MM.1S (cell line): ENCODE measurements around the gene GH1.
"Not testable (repeated sequence)": the region's sequence is repeated elsewhere in the genome, so short reads cannot be mapped to it uniquely, and the experiment has no call there.

Experiments used
- DNase-seq: peaks from one replicate; pipeline ENCODE4 v3.0.0-alpha.2; 2015
- H2AFZ ChIP-seq: fragments of 300-600 bp; sonication (generic); 2 replicates; pipeline ENCODE4 v1.6.0; 2016; ENCODE audit warnings: antibody characterized with exemption, low read length
- H3F3A ChIP-seq: fragments of 300-600 bp; sonication (generic); 2 replicates; pipeline ENCODE4 v1.6.1; 2016; ENCODE audit warnings: mild to moderate bottlenecking, antibody characterized with exemption, low read length, moderate library complexity, mixed read lengths; ENCODE audit not compliant: insufficient read depth
- H3K27ac ChIP-seq: fragments of 300-600 bp; sonication (generic); 2 replicates; pipeline ENCODE4 v1.5.1; 2016; ENCODE audit warnings: mild to moderate bottlenecking, low read length
- H3K27me3 ChIP-seq: fragments of 300-600 bp; sonication (generic); replicated peaks from 2 replicates; pipeline ENCODE4 v1.6.0; 2016; ENCODE audit warnings: low read length; ENCODE audit not compliant: insufficient read depth
- H3K36me3 ChIP-seq: fragments of 300-600 bp; sonication (generic); replicated peaks from 2 replicates; pipeline ENCODE4 v1.6.1; 2016; ENCODE audit warnings: mild to moderate bottlenecking, low read length, mixed read lengths; ENCODE audit not compliant: insufficient read depth
- H3K4me1 ChIP-seq: fragments of 300-600 bp; sonication (generic); 2 replicates; pipeline ENCODE4 v1.6.1; 2016; ENCODE audit warnings: low read length, mixed read lengths
- H3K4me2 ChIP-seq: fragments of 300-600 bp; sonication (generic); 2 replicates; pipeline ENCODE4 v1.6.0; 2016; ENCODE audit warnings: low read depth, low read length
- H3K4me3 ChIP-seq: fragments of 300-600 bp; sonication (generic); 2 replicates; pipeline ENCODE4 v1.5.1; 2016; ENCODE audit warnings: low read length, mixed read lengths
- H3K79me2 ChIP-seq: fragments of 300-600 bp; sonication (generic); 2 replicates; pipeline ENCODE4 v1.6.1; 2016; ENCODE audit warnings: mixed run types, low read length, mixed read lengths
- H3K9ac ChIP-seq: fragments of 300-600 bp; sonication (generic); 2 replicates; pipeline ENCODE4 v1.6.1; 2016; ENCODE audit warnings: low read length, mixed read lengths
- H3K9me2 ChIP-seq: fragments of 300-600 bp; sonication (generic); replicated peaks from 2 replicates; pipeline ENCODE4 v1.6.1; 2016; ENCODE audit warnings: mild to moderate bottlenecking, low read length, mixed read lengths; ENCODE audit not compliant: insufficient read depth
- H3K9me3 ChIP-seq: fragments of 300-600 bp; sonication (generic); replicated peaks from 2 replicates; pipeline ENCODE4 v1.6.1; 2016; ENCODE audit warnings: mild to moderate bottlenecking, low read length, mixed read lengths; ENCODE audit not compliant: insufficient read depth
- H4K20me1 ChIP-seq: fragments of 300-600 bp; sonication (generic); 2 replicates; pipeline ENCODE4 v1.6.1; 2016; ENCODE audit warnings: mild to moderate bottlenecking, low read length, moderate library complexity, mixed read lengths; ENCODE audit not compliant: insufficient read depth
- EZH2 ChIP-seq: fragments of 300-600 bp; sonication (generic); optimal IDR thresholded peaks from 2 replicates; pipeline ENCODE3; 2017; ENCODE audit warnings: low read depth, mild to moderate bottlenecking, antibody characterized with exemption, low read length, mixed read lengths
- EZH2phosphoT487 ChIP-seq: fragments of 300-600 bp; sonication (generic); IDR thresholded peaks from 2 replicates; pipeline ENCODE4 v1.6.1; 2018; ENCODE audit warnings: antibody characterized with exemption, low read length
- TF ChIP-seq, protein P1 (sequence below): fragments of 300-600 bp; sonication (generic); IDR thresholded peaks from 2 replicates; pipeline ENCODE4 v1.5.1; 2016; ENCODE audit warnings: antibody characterized with exemption, low read length, mixed read lengths

The GH1 gene

DNA sequence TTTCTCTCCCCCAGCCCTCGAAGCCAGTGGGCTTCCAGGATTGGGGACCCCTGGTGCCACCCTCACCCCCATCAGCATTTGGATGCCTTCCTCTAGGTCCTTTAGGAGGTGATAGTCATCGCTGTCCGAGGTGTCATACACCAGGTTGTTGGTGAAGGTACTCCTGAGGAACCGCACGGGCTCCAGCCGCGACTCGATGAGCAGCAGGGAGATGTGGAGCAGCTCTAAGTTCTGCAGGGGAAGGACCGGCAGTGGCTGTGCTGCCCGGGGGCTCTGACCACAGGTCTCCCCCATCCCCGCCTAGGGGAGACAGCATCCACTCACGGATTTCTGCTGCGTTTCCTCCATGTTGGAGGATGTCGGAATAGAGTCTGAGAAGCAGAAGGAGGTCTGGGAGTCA is 8.5 kb downstream of the GH1 start:
- H3F3A ChIP-seq: no peaks in the 10 kb centered on the region
- DNase-seq: no peak
- TF ChIP-seq EZH2 (no peak), EZH2phosphoT487 (no peak)
- TF ChIP-seq, protein P1, sequence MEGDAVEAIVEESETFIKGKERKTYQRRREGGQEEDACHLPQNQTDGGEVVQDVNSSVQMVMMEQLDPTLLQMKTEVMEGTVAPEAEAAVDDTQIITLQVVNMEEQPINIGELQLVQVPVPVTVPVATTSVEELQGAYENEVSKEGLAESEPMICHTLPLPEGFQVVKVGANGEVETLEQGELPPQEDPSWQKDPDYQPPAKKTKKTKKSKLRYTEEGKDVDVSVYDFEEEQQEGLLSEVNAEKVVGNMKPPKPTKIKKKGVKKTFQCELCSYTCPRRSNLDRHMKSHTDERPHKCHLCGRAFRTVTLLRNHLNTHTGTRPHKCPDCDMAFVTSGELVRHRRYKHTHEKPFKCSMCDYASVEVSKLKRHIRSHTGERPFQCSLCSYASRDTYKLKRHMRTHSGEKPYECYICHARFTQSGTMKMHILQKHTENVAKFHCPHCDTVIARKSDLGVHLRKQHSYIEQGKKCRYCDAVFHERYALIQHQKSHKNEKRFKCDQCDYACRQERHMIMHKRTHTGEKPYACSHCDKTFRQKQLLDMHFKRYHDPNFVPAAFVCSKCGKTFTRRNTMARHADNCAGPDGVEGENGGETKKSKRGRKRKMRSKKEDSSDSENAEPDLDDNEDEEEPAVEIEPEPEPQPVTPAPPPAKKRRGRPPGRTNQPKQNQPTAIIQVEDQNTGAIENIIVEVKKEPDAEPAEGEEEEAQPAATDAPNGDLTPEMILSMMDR: no peak

DNA sequence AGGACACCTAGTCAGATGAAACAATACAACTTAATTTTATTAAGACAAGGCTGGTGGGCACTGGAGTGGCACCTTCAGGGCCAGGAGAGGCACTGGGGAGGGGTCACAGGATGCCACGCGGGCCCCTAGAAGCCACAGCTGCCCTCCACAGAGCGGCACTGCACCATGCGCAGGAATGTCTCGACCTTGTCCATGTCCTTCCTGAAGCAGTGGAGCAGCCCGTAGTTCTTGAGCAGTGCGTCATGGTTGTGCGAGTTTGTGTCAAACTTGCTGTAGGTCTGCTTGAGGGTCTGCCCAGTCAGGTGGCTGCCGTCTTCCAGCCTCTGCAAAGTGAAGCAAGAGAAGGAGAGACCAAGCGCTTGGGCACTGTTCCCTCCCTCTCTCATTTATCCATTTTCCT is 9.1 kb downstream of the GH1 start:
- not testable (repeated sequence) for H3K27ac ChIP-seq, H3K4me2 ChIP-seq, H3K27me3 ChIP-seq, H3K4me1 ChIP-seq, H3F3A ChIP-seq, DNase-seq, H3K4me3 ChIP-seq, H3K36me3 ChIP-seq, H3K9me3 ChIP-seq, H3K79me2 ChIP-seq, H3K9ac ChIP-seq, H2AFZ ChIP-seq, H4K20me1 ChIP-seq, H3K9me2 ChIP-seq

More for the DNA sequence above, 8.5 kb downstream of the GH1 start:
- Histone ChIP-seq H3K9me2 (no peaks in the 10 kb centered on the region), H4K20me1 (no peaks in the 10 kb centered on the region), H3K4me1 (no peaks in the 10 kb centered on the region), H3K27ac (no peak overlapping the region), H3K4me3 (no peak overlapping the region), H3K9ac (no peak overlapping the region), H2AFZ (no peak overlapping the region), H3K36me3 (no peaks in the 10 kb centered on the region), H3K79me2 (no peaks in the 10 kb centered on the region), H3K27me3 (no peaks in the 10 kb centered on the region; the same call in 1 of the 2 replicates), H3K9me3 (no peaks in the 10 kb centered on the region), H3K4me2 (no peak overlapping the region)

DNA sequence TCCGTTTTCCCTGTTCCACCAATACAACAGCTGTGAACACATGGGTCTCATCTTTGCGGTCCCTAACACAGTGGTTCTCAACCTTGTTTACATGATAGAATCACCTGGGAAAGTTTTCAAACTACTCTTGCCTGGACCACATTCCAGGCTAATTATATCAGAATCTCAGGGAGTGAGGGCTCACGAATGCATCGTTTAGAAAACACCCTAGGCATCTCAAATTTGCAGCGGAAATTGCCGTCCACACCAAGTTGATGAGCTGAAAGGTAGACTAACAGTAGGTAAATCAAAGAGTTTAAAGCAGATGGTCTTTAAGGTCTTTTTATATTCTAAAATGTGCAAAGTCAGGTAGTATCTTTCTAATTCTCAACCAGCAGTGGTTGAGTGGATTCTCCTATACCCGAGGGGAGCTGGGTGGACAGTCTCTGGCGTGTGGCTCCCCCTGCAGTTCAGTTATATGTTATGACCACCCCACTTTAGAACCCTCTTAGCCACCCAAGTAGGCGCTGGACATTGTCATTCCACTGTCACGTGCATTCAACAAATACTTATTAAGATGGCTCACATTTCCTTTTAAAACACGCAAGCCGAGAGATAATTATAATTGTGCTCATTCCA is 11.4 kb downstream of the GH1 start:
- not testable (repeated sequence) for H3F3A ChIP-seq, H3K4me2 ChIP-seq, H3K27ac ChIP-seq, H3K9me3 ChIP-seq, DNase-seq, H2AFZ ChIP-seq, H3K4me1 ChIP-seq, H3K27me3 ChIP-seq, H3K9ac ChIP-seq, H3K36me3 ChIP-seq, H4K20me1 ChIP-seq, H3K4me3 ChIP-seq, H3K9me2 ChIP-seq, H3K79me2 ChIP-seq

- not testable (repeated sequence) for H3K9me2 ChIP-seq, H2AFZ ChIP-seq, H3K9me3 ChIP-seq, H3K36me3 ChIP-seq, H3K9ac ChIP-seq, H3K27me3 ChIP-seq, H3K4me1 ChIP-seq, H3K79me2 ChIP-seq, H3K27ac ChIP-seq, H3K4me3 ChIP-seq, H3K4me2 ChIP-seq, H4K20me1 ChIP-seq, H3F3A ChIP-seq, DNase-seq
Observed at GRCh38 chr17:63904796-63905195, 13.8 kb downstream of the GH1 start.

- H4K20me1 ChIP-seq, DNase-seq, H3K36me3 ChIP-seq, H3K4me1 ChIP-seq, H3K27ac ChIP-seq, H3F3A ChIP-seq, H3K9ac ChIP-seq, H3K79me2 ChIP-seq, H3K4me2 ChIP-seq, H3K27me3 ChIP-seq, H3K9me3 ChIP-seq, H3K4me3 ChIP-seq, H3K9me2 ChIP-seq, H2AFZ ChIP-seq: not testable (repeated sequence)
- TF ChIP-seq, protein P1: peak; percentile 31
Observed at GRCh38 chr17:63903787-63904201, 14.8 kb downstream of the GH1 start.

- H3K4me1 ChIP-seq: not testable (repeated sequence)
Observed at GRCh38 chr17:63901971-63902370, 16.7 kb downstream of the GH1 start.

More at GRCh38 chr17:63901971-63902370, 16.7 kb downstream of the GH1 start:
- not testable (repeated sequence) for H3K79me2 ChIP-seq, H3F3A ChIP-seq, H3K9me2 ChIP-seq, H3K4me3 ChIP-seq, H2AFZ ChIP-seq, H3K9me3 ChIP-seq, H3K4me2 ChIP-seq, H3K27ac ChIP-seq, H4K20me1 ChIP-seq, H3K27me3 ChIP-seq, H3K36me3 ChIP-seq, H3K9ac ChIP-seq, DNase-seq
